Ishikawa (cell line): ENCODE data around the gene SRP9.

Source experiments
- CEBPB ChIP-seq: IDR thresholded peaks from 2 replicates; pipeline ENCODE4 v1.6.1; 2012
- EP300 ChIP-seq: IDR thresholded peaks from 2 replicates; pipeline ENCODE4 v1.6.1; 2012; ENCODE audit warnings: borderline replicate concordance
- FOXM1 ChIP-seq: IDR thresholded peaks from 2 replicates; pipeline ENCODE4 v1.6.1; 2012; ENCODE audit warnings: low read depth, borderline replicate concordance
- NFIC ChIP-seq: IDR thresholded peaks from 2 replicates; pipeline ENCODE4 v1.6.1; 2012
- RAD21 ChIP-seq: IDR thresholded peaks from 2 replicates; pipeline ENCODE4 v1.6.1; 2012; ENCODE audit warnings: low read depth
- TEAD4 ChIP-seq: IDR thresholded peaks from 2 replicates; pipeline ENCODE4 v1.6.1; 2012
- YY1 ChIP-seq: IDR thresholded peaks from 2 replicates; pipeline ENCODE4 v1.6.1; 2012; ENCODE audit warnings: low read depth
- TF ChIP-seq, protein P1 (sequence below): IDR thresholded peaks from 2 replicates; pipeline ENCODE4 v1.6.1; 2012
- TF ChIP-seq, protein P2 (sequence below): IDR thresholded peaks from 2 replicates; pipeline ENCODE4 v1.6.1; 2012; ENCODE audit warnings: low read depth, mild to moderate bottlenecking

DNA sequence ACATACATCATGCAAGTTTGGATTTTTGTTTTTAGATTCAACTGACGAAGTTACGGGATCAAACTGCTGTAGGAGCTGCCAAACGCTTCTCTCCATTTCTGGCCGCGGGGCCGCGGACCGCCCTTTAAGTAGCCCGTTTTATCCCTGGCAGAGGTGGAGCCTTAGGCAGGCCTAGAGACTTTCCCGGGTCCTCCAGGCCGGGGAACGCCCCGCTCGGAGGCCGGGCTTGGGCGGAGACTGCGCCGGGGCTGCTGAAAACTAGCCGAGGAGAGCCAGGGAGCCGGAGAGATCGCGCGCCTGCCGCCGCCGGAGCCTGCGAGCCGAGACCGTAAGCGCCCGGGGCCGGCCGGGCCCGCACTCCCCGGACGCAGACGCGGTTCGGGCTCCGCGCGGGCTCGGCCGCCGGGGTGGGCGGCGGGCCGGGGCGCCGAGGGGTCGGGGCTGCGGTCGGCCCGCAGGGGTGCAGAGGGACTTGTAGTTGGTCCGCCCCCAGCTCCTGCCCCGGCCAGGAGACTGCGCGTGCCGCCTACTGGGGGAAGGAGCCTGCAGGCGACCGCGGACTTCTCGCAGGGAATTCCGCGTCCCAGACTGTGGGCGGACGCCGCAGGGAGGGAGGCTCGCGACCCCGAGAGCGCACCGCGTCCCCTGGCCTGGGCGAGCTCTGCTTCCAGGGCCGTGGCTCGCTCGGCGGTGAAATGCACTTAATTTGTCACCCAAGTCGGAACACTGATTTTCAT lies 32.4 kb downstream of the SRP9 start, which contains the start of gene EPHX1:
- TF ChIP-seq TEAD4, result peak; percentile 29; the same call in 1 of the 2 replicates
- TF ChIP-seq RAD21, result no peak
- TF ChIP-seq CEBPB, result no peak
- TF ChIP-seq, protein P1, sequence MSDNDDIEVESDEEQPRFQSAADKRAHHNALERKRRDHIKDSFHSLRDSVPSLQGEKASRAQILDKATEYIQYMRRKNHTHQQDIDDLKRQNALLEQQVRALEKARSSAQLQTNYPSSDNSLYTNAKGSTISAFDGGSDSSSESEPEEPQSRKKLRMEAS, result peak; percentile 12; the same call in 1 of the 2 replicates
- TF ChIP-seq, protein P2, sequence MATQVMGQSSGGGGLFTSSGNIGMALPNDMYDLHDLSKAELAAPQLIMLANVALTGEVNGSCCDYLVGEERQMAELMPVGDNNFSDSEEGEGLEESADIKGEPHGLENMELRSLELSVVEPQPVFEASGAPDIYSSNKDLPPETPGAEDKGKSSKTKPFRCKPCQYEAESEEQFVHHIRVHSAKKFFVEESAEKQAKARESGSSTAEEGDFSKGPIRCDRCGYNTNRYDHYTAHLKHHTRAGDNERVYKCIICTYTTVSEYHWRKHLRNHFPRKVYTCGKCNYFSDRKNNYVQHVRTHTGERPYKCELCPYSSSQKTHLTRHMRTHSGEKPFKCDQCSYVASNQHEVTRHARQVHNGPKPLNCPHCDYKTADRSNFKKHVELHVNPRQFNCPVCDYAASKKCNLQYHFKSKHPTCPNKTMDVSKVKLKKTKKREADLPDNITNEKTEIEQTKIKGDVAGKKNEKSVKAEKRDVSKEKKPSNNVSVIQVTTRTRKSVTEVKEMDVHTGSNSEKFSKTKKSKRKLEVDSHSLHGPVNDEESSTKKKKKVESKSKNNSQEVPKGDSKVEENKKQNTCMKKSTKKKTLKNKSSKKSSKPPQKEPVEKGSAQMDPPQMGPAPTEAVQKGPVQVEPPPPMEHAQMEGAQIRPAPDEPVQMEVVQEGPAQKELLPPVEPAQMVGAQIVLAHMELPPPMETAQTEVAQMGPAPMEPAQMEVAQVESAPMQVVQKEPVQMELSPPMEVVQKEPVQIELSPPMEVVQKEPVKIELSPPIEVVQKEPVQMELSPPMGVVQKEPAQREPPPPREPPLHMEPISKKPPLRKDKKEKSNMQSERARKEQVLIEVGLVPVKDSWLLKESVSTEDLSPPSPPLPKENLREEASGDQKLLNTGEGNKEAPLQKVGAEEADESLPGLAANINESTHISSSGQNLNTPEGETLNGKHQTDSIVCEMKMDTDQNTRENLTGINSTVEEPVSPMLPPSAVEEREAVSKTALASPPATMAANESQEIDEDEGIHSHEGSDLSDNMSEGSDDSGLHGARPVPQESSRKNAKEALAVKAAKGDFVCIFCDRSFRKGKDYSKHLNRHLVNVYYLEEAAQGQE, result no peak
- TF ChIP-seq EP300, result no peak
- TF ChIP-seq FOXM1, result no peak
- TF ChIP-seq YY1, result 0 out of 2 replicates have a peak, but pooled peaks have one; percentile 6
- no peak for TF ChIP-seq NFIC
